Stimulated activated memory B cell treated with anti-CD40 and anti-IgM and Interleukin-4, amounts not matched to agents 10 μg/mL and 1 μg/mL and 100 μg/mL, for 72 hours (primary cell): ENCODE measurements around the gene GYPE.
"Not testable (repeated sequence)": the region's sequence is repeated elsewhere in the genome, so short reads cannot be mapped to it uniquely, and the experiment has no call there.

Experiments
- ATAC-seq: fragments of 150-1000 bp; cut with Tn5 transposase; 2 replicates; pipeline ENCODE4 v1.10.0; 2021
- H3K27ac Mint-ChIP-seq: one replicate; pipeline ENCODE4 v1.8.0; 2022; ENCODE audit warnings: mild to moderate bottlenecking, mixed read lengths
- H3K27me3 Mint-ChIP-seq: one replicate; pipeline ENCODE4 v1.8.0; 2022; ENCODE audit warnings: mixed read lengths
- H3K36me3 Mint-ChIP-seq: one replicate; pipeline ENCODE4 v1.8.0; 2022; ENCODE audit warnings: mixed read lengths
- H3K4me1 Mint-ChIP-seq: one replicate; pipeline ENCODE4 v1.8.0; 2022; ENCODE audit warnings: mixed read lengths
- H3K4me3 Mint-ChIP-seq: one replicate; pipeline ENCODE4 v1.8.0; 2022; ENCODE audit warnings: mild to moderate bottlenecking, moderate library complexity, mixed read lengths
- H3K9me3 Mint-ChIP-seq: one replicate; pipeline ENCODE4 v1.8.0; 2022; ENCODE audit warnings: mixed read lengths

The GYPE gene

DNA sequence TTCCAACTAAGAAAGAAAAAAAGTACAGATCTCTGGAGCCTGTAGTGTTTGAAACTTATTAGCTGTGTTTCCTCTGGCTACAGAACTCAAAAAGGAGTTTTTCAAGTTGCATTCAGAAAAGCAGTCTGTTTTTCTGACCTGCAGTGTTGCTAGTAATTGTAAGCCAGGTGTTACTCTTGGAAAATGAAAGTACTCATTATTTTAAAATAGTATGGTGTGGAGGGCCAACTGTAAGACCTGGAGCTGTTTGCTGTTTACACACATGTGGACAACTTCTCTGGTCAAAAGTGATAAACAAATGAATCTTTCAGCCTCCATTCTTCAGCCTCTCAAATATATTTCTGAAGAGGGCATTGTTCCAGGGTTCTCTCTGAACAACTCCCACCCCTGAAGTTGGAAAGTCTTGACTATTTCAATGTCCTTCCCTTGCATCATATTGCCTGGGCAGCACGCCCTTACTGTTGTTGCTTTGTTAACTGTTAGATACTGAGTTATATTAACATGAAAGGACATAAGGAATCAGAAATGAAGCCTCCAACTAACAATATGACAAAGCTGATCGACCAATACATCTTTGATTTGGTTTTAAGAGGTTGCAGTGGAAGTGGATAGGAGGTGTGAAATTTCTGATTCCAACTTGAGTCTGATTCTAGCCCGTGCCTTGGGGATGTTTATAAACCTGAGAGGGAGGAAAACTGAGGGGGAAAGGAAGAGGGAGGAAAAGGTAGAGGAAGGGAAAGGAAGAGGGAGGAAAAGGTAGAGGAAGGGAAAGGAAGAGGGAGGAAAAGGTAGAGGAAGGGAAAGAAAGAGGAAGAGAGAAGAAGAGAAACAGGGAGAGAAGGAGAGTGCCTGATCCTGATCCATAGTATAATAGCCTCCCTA is 62.5 kb downstream of the GYPE start:
- not testable (repeated sequence) for H3K4me1 Mint-ChIP-seq, H3K27ac Mint-ChIP-seq, H3K9me3 Mint-ChIP-seq, H3K4me3 Mint-ChIP-seq, H3K36me3 Mint-ChIP-seq, H3K27me3 Mint-ChIP-seq, ATAC-seq

DNA sequence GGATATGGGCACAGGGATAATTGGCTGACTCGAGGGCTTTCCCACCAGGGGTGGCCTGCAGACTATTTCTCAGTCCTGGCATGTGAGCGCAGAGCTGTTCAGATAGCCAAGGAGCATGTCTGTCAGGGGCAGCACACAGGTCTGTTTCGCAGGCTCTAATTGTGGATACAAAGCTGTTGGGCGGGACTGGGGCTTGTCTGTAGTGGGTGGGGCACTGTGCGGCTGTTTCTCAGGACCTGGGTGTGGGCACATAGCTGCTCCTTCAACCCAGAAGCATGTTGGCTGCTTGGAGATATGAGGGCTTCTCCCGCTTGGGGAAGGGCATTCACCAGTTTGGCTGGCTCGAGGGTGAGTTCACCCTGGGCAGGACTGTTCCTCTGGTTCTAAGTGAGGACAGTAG is 65.9 kb downstream of the GYPE start:
- peak; percentile 34 for ATAC-seq
- H3K27me3 Mint-ChIP-seq, H3K9me3 Mint-ChIP-seq, H3K27ac Mint-ChIP-seq, H3K36me3 Mint-ChIP-seq, H3K4me1 Mint-ChIP-seq, H3K4me3 Mint-ChIP-seq: not testable (repeated sequence)

- not testable (repeated sequence) for ATAC-seq, H3K27ac Mint-ChIP-seq, H3K27me3 Mint-ChIP-seq, H3K36me3 Mint-ChIP-seq, H3K9me3 Mint-ChIP-seq, H3K4me1 Mint-ChIP-seq, H3K4me3 Mint-ChIP-seq
Observed at GRCh38 chr4:143834196-143834595, 71.2 kb downstream of the GYPE start.

GRCh38 chr4:143833676-143834075 is 71.7 kb downstream of the GYPE start:
- not testable (repeated sequence) for H3K9me3 Mint-ChIP-seq

GRCh38 chr4:143830576-143830975 is 74.8 kb downstream of the GYPE start:
- H3K27ac Mint-ChIP-seq, H3K4me1 Mint-ChIP-seq, H3K4me3 Mint-ChIP-seq, H3K9me3 Mint-ChIP-seq, H3K36me3 Mint-ChIP-seq, H3K27me3 Mint-ChIP-seq, ATAC-seq: not testable (repeated sequence)

More at GRCh38 chr4:143833676-143834075, 71.7 kb downstream of the GYPE start:
- H3K36me3 Mint-ChIP-seq, H3K27ac Mint-ChIP-seq, ATAC-seq, H3K4me1 Mint-ChIP-seq, H3K4me3 Mint-ChIP-seq, H3K27me3 Mint-ChIP-seq: not testable (repeated sequence)

DNA sequence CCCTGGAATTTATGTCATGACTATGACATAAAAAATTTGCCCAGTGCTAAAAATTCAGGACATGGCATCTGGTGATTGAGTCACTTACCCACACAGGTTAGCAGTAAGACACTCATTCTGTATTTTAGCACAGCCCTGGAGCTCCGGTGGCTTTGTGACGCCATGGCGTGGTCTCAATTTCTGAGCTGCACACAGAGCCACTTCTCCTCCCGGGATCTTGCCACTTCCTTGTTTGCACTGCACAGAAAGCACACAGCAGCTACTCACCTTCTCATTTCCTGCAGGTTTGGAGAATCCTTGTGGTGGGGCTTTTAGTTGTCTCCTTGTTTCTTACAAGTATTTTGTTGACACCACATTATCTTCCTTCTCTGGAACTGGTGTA is 76.1 kb downstream of the GYPE start:
- not testable (repeated sequence) for H3K4me1 Mint-ChIP-seq, H3K36me3 Mint-ChIP-seq, H3K27ac Mint-ChIP-seq, H3K27me3 Mint-ChIP-seq, ATAC-seq, H3K9me3 Mint-ChIP-seq, H3K4me3 Mint-ChIP-seq
